ENCODE measurements around the gene PRPF19.

DNA sequence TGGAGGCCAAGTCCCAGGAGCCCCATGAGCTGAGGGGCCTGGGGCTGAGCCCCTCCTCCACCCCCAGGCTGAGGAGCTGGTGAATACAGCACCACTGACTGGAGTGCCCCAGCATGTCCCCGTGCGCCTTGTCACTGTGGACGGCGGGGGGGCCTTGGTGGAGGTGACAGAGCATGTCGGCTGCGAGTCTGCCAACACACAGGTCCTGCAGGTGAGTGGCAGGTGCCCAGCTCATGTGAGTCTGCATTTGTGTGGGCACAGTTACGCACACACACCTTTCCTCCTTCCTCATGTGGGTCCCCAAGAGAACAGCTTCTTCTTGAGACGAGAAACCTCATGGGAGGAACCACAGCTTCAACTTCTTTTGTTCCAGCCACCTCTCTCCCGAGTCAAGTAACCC lies 25.5 kb upstream of the PRPF19 start:
- TF ChIP-seq, protein P1, sequence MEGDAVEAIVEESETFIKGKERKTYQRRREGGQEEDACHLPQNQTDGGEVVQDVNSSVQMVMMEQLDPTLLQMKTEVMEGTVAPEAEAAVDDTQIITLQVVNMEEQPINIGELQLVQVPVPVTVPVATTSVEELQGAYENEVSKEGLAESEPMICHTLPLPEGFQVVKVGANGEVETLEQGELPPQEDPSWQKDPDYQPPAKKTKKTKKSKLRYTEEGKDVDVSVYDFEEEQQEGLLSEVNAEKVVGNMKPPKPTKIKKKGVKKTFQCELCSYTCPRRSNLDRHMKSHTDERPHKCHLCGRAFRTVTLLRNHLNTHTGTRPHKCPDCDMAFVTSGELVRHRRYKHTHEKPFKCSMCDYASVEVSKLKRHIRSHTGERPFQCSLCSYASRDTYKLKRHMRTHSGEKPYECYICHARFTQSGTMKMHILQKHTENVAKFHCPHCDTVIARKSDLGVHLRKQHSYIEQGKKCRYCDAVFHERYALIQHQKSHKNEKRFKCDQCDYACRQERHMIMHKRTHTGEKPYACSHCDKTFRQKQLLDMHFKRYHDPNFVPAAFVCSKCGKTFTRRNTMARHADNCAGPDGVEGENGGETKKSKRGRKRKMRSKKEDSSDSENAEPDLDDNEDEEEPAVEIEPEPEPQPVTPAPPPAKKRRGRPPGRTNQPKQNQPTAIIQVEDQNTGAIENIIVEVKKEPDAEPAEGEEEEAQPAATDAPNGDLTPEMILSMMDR (conservative IDR thresholded peaks at IDR 0.05 in 1 of 2, IDR thresholded peaks at IDR 0.05 in 1 of 2; ENCODE audit: low read depth in 1 of 2, low read length in 2 of 2) = no peak
- no peak for TF ChIP-seq EZH2 (IDR thresholded peaks at IDR 0.05; ENCODE audit: low read length, missing control alignments)

Data from fibroblast of lung (primary cell).